A673 (cell line): ENCODE results near the gene PRKG1. TPM values are rescaled to one million over a fixed set of nuclear protein-coding genes. Genes with fewer than 3 reads are reported as not detected.

Experiments
- BruUV-seq: library from RNA; stranded (reverse); fragments of 400-500 nt; replicated peaks from 2 replicates; lab custom pipeline; 2021; lab: Mats Ljungman, UMichigan
- CTCF ChIA-PET: fragments of 300-600 bp; sonication (Branson Sonifier 250); formaldehyde crosslinking; loops from one replicate; lab custom pipeline; 2022; ENCODE audit warnings: antibody characterized with exemption; lab: Charles Lee
- POLR2A ChIA-PET: fragments of 300-600 bp; sonication (Branson Sonifier 250); formaldehyde crosslinking; loops from one replicate; lab custom pipeline; 2022; ENCODE audit warnings: antibody characterized with exemption; ENCODE audit not compliant: low non-redundant PET; lab: Charles Lee
- DNase-seq: peaks from one replicate; pipeline ENCODE4 v3.0.0-alpha.2; 2015; ENCODE audit warnings: low spot score
- H3K27ac ChIP-seq: fragments of 200-600 bp; sonication (generic); 2 replicates; pipeline ENCODE4 v1.5.1; 2016; ENCODE audit warnings: mixed run types, low read depth, mild to moderate bottlenecking, mixed read lengths, antibody characterized with exemption, low read length; ENCODE audit not compliant: poor library complexity, severe bottlenecking
- H3K27me3 ChIP-seq: fragments of 200-600 bp; sonication (generic); replicated peaks from 2 replicates; pipeline ENCODE4 v1.6.1; 2017; ENCODE audit warnings: mixed run types, low read depth, mild to moderate bottlenecking, mixed read lengths, antibody characterized with exemption, low read length; ENCODE audit not compliant: insufficient read depth, poor library complexity
- H3K36me3 ChIP-seq: fragments of 200-600 bp; sonication (generic); 2 replicates; pipeline ENCODE4 v1.6.1; 2016; ENCODE audit warnings: mixed run types, mild to moderate bottlenecking, mixed read lengths, antibody characterized with exemption, low read length; ENCODE audit not compliant: insufficient read depth, poor library complexity, severe bottlenecking
- H3K4me1 ChIP-seq: fragments of 200-600 bp; sonication (generic); 2 replicates; pipeline ENCODE4 v1.6.1; 2017; ENCODE audit warnings: mixed run types, mild to moderate bottlenecking, mixed read lengths, antibody characterized with exemption, low read length; ENCODE audit not compliant: insufficient read depth, poor library complexity, severe bottlenecking
- H3K4me3 ChIP-seq: fragments of 200-600 bp; sonication (generic); 2 replicates; pipeline ENCODE4 v1.5.1; 2016; ENCODE audit warnings: low read depth, mixed run types, mild to moderate bottlenecking, mixed read lengths, low read length; ENCODE audit not compliant: poor library complexity, severe bottlenecking
- H3K9me3 ChIP-seq: fragments of 200-600 bp; sonication (generic); 2 replicates; pipeline ENCODE4 v1.6.1; 2016; ENCODE audit warnings: mixed run types, low read depth, mild to moderate bottlenecking, mixed read lengths, antibody characterized with exemption, low read length; ENCODE audit not compliant: poor library complexity, severe bottlenecking
- EZH2 ChIP-seq: fragments of 200-600 bp; sonication (generic); IDR thresholded peaks from 2 replicates; pipeline ENCODE4 v1.6.1; 2017; ENCODE audit warnings: borderline replicate concordance, low read depth, mild to moderate bottlenecking, mixed read lengths, antibody characterized with exemption, low read length; ENCODE audit not compliant: poor library complexity, severe bottlenecking
- intact Hi-C: fragments of 100-400 bp; cut with micrococcal nuclease; formaldehyde crosslinking; loops from one replicate; pipeline ENCODE4 v1.10.0; 2022; ENCODE audit not compliant: unreplicated experiment
- total RNA-seq: library from RNA; stranded (reverse); gene quantifications from 2 replicates; pipeline ENCODE4 v1.2.3, GENCODE V29; 2021
- TF ChIP-seq, protein P1 (sequence below): fragments of 300-800, 200-600 bp; sonication (generic); conservative IDR thresholded peaks from 2 replicates; pipeline ENCODE4 v1.5.1; 2017; ENCODE audit warnings: low read depth, mild to moderate bottlenecking, antibody characterized with exemption, low read length, moderate library complexity, mixed read lengths

PRKG1 gene
- total RNA-seq, 1 experiment from 2014 or later: 0.58 TPM

DNA sequence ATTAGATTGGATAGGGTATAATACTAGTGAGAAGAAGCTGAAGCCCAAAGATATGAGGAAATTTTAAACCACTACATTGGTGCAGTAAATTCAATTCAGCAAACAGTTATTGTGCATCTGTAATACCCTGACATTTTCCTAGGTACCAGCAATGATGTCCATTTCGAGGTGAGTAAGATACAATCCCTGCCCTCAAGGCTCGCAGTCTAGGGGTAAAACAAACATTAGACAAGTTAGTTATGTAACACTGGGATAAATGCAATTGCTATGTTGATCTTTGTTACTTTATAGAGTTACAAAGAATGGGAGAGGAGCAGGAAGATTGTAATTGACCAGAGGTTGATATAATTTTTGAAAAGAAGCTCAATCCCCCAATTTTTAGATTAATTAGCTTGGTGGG lies 168.1 kb downstream of the PRKG1 start:
- no peaks in the 10 kb centered on the region for H3K4me1 ChIP-seq
- no peaks in the 10 kb centered on the region for H3K9me3 ChIP-seq
- POLR2A ChIA-PET: no interaction called here
- no peak for DNase-seq
- H3K36me3 ChIP-seq: no peaks in the 10 kb centered on the region
- H3K4me3 ChIP-seq: no peak overlapping the region
- CTCF ChIA-PET: no interaction called here
- no peak for TF ChIP-seq EZH2
- TF ChIP-seq, protein P1, sequence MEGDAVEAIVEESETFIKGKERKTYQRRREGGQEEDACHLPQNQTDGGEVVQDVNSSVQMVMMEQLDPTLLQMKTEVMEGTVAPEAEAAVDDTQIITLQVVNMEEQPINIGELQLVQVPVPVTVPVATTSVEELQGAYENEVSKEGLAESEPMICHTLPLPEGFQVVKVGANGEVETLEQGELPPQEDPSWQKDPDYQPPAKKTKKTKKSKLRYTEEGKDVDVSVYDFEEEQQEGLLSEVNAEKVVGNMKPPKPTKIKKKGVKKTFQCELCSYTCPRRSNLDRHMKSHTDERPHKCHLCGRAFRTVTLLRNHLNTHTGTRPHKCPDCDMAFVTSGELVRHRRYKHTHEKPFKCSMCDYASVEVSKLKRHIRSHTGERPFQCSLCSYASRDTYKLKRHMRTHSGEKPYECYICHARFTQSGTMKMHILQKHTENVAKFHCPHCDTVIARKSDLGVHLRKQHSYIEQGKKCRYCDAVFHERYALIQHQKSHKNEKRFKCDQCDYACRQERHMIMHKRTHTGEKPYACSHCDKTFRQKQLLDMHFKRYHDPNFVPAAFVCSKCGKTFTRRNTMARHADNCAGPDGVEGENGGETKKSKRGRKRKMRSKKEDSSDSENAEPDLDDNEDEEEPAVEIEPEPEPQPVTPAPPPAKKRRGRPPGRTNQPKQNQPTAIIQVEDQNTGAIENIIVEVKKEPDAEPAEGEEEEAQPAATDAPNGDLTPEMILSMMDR: no peak
- intact Hi-C loops: no loop called here
- no TSS peak for BruUV-seq
- no peak overlapping the region for H3K27ac ChIP-seq
- no peaks in the 10 kb centered on the region for H3K27me3 ChIP-seq

DNA sequence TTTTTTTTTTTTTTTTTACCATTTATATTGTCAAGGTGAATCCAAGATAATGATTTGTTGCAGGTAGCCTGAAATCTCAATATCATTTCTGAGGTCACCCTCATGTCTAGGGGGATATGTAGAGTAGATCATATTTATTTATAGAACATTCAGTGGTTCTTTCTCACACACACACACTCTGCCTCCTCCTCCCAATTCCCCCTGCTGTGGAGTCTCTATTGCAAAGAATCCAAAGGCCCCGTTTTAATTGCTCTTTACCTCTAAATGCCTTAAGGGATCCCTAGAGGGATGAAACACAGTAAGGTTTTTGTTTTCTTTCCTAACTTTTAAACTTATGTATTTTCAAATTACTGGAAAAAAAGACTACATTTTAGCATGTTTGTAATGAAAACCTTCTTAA lies 170.0 kb downstream of the PRKG1 start:
- Histone ChIP-seq H3K27ac (no peak overlapping the region), H3K9me3 (no peaks in the 10 kb centered on the region), H3K27me3 (no peaks in the 10 kb centered on the region), H3K4me3 (no peak overlapping the region), H3K36me3 (no peaks in the 10 kb centered on the region), H3K4me1 (no peaks in the 10 kb centered on the region)
- no peak for DNase-seq
- TF ChIP-seq EZH2: no peak
- TF ChIP-seq, protein P1: no peak
- CTCF ChIA-PET: no interaction called here
- BruUV-seq: no TSS peak
- intact Hi-C loops: no loop called here
- POLR2A ChIA-PET: no interaction called here

DNA sequence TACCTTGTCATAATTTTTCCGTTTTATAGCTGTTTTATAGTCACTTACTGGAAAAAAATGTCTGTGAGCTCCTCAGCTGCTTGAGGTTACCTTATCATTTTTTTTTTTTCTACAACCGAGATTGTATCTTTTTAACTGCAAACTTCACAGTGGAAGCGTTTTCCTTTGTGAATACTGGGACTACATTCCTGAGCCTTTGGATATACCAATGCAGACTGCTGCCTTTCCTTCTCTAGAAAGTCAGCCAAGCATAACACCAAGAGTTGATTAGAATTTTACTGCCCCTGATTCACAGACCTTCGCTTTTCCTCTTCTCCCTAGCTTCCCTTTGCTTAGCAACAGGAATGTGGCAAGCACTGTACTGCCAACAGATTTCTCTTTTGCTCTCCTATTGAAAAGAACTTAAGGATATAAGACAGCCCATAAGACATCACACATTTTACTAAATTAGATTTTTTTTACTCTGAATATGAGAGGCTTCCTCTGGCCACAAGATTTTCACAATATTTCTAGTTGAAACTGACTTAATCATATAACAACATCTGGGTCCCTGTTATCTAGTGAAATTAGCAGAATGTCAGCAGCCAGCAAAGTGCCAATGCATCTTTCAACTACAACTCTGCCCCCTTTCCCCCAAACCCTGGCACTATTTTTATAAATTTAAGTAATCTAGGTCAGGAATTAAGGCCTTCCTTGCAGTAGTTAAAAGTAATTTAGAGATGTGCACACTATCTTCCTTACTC lies 170.6 kb downstream of the PRKG1 start:
- CTCF ChIA-PET: no interaction called here
- H3K36me3 ChIP-seq: no peaks in the 10 kb centered on the region
- H3K4me3 ChIP-seq: no peak overlapping the region
- POLR2A ChIA-PET: no interaction called here
- H3K27ac ChIP-seq: no peak overlapping the region
- TF ChIP-seq, protein P1: no peak
- no peak for TF ChIP-seq EZH2
- no TSS peak for BruUV-seq
- intact Hi-C loops: no loop called here
- no peaks in the 10 kb centered on the region for H3K4me1 ChIP-seq
- no peak for DNase-seq
- H3K27me3 ChIP-seq: no peaks in the 10 kb centered on the region
- H3K9me3 ChIP-seq: no peaks in the 10 kb centered on the region
